ENCODE results near the gene JAK2. TPM values are rescaled to one million over a fixed set of nuclear protein-coding genes. Genes with fewer than 3 reads are reported as not detected.
A peak's percentile ranks its signal among the peaks of the same experiment; 100 is the strongest.

JAK2 gene
- total RNA-seq, 5 donors from 2014 or later (not counting 1 experiment from before 2014, with no cell fraction given) = 12.6 to 16.2 (median 15.0) TPM

DNA sequence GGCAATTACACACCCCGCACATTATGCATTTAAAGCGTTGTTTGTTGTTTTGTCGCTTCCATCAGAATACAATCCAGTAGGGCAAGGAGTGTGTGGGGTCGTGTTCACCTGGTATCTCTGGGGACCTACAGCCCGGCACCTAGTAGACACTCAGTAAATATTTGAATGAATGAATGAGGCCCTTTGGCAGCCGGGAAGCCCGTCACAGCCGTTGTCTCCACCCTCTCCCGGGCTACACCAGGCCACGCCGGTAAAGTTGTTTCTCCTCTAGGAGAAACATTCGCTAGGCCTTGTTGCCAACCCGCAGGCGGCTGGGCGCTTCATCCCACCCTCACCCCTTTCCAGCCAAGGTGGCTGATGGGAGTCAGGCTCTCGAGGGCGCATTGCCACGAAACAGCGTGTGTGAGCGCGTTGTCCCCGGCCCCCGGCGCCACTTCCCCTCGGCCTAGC is 876 bp upstream of the JAK2 start:
- no peak for ATAC-seq (replicated peaks in 1 of 4)
- Mint-ChIP-seq H3K4me3 (peak overlapping the region; percentile 87 to 89 (median 87)), H3K9me3 (no peaks in the 10 kb centered on the region), H3K27me3 (no peaks in the 10 kb centered on the region), H3K4me1 (peaks cover 24 to 27% (median 27%) of the 10 kb centered on the region in 3 donors), H3K27ac (peak overlapping the region; percentile 87 to 89), H3K36me3 (no peaks in the 10 kb centered on the region)
- H3K4me1 ChIP-seq (ENCODE audit: control insufficient read depth in 1 of 2, extremely low read depth in 1 of 2, insufficient read depth in 2 of 2, low read length in 2 of 2) = peaks cover 17 to 25% of the 10 kb centered on the region in 2 experiments
- peak overlapping the region; percentile 57 to 79 for H3K4me3 ChIP-seq (ENCODE audit: control insufficient read depth in 1 of 2, extremely low read depth in 1 of 2, low read length in 1 of 2)
- H3K27ac ChIP-seq (ENCODE audit: low read length) = peak overlapping the region; percentile 35
- H3K27me3 ChIP-seq (replicated peaks in 1 of 2; ENCODE audit: control insufficient read depth in 2 of 2, extremely low read depth in 1 of 2, insufficient read depth in 2 of 2, low read length in 1 of 2) = no peaks in the 10 kb centered on the region
- WGBS (ENCODE audit: insufficient coverage) = 3% methylated on average over 5 of the region's 25 CpGs
- ChIA-PET CTCF (interaction anchor here in 1 of 2 donors (1.0 kb wide), 1 partner anchor 190 kb away, joined by 3 read pairs; no protein-coding TSS in a partner anchor), POLR2A (no interaction called here)
- no peaks in the 10 kb centered on the region for H3K9me3 ChIP-seq
- peak in 3 of 35 experiments; percentile 1 to 6 (median 1) for DNase-seq
- no peaks in the 10 kb centered on the region for H3K36me3 ChIP-seq (ENCODE audit: control insufficient read depth in 2 of 2, extremely low read depth in 1 of 2, insufficient read depth in 1 of 2, low read length in 1 of 2)

DNA sequence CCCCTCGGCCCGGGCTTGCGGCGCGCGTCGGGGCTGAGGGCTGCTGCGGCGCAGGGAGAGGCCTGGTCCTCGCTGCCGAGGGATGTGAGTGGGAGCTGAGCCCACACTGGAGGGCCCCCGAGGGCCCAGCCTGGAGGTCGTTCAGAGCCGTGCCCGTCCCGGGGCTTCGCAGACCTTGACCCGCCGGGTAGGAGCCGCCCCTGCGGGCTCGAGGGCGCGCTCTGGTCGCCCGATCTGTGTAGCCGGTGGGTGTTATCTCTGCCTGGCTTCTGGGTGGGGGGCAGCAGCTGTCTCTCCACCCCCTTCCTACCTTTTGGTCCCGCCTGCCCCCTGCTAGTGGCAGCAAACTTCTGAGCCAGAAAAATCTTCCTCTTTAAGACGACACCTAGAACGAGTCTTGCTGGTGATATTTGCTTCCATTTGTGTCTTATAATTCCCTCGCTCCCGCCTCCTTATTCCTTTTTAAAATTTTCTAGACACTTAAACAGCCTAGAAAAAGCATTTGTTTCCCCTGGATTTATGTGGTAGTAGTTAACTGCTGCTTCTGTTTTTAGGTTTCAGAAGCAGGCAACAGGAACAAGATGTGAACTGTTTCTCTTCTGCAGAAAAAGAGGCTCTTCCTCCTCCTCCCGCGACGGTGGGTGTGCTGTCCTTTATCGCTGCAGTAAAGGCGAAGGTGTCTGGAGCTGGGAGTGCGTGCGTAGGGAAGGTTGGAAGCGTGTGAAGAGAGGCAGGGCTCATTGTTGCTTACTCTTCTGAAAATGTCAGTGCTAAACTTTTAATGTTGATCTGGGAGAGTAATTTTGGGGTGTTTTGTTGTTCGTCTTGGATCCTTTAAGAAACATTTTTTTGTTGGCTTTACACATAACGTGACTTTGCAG is 554 bp downstream of the JAK2 start:
- H3K4me1 Mint-ChIP-seq = peaks cover 24 to 27% (median 27%) of the 10 kb centered on the region in 3 donors
- under 1% methylated on average over 19 of the region's 42 CpGs for WGBS (ENCODE audit: insufficient coverage)
- no peaks in the 10 kb centered on the region for H3K36me3 ChIP-seq (ENCODE audit: control insufficient read depth in 2 of 2, extremely low read depth in 1 of 2, insufficient read depth in 1 of 2, low read length in 1 of 2)
- peak overlapping the region; percentile 33 for H3K27ac ChIP-seq (ENCODE audit: low read length)
- H3K27me3 Mint-ChIP-seq = no peaks in the 10 kb centered on the region
- H3K27ac Mint-ChIP-seq = peak overlapping the region; percentile 84 to 92
- H3K4me3 ChIP-seq (ENCODE audit: control insufficient read depth in 1 of 2, extremely low read depth in 1 of 2, low read length in 1 of 2) = peak overlapping the region; percentile 57 to 79
- ChIA-PET POLR2A (interaction anchor here in 1 of 2 donors (0.9 kb wide), 1 partner anchor 464 kb away, joined by 3 read pairs; no protein-coding TSS in a partner anchor), CTCF (interaction anchor here (0.9 to 4.4 kb wide), 4 partner anchors 223 to 464 kb away, joined by 3 to 30 read pairs (median 6); partner anchors contain the start of gene CD274 (in 1 of the 2))
- H3K36me3 Mint-ChIP-seq = no peaks in the 10 kb centered on the region
- H3K27me3 ChIP-seq (replicated peaks in 1 of 2; ENCODE audit: control insufficient read depth in 2 of 2, extremely low read depth in 1 of 2, insufficient read depth in 2 of 2, low read length in 1 of 2) = no peaks in the 10 kb centered on the region
- peak in 16 of 35 experiments; percentile 2 to 47 (median 10) for DNase-seq
- no peaks in the 10 kb centered on the region for H3K9me3 Mint-ChIP-seq
- ATAC-seq (replicated peaks in 1 of 4) = peak in 2 of 4 experiments; percentile 7 to 24
- no peaks in the 10 kb centered on the region for H3K9me3 ChIP-seq
- peaks cover 17 to 25% of the 10 kb centered on the region in 2 experiments for H3K4me1 ChIP-seq (ENCODE audit: control insufficient read depth in 1 of 2, extremely low read depth in 1 of 2, insufficient read depth in 2 of 2, low read length in 2 of 2)
- H3K4me3 Mint-ChIP-seq = peak overlapping the region; percentile 87 to 89 (median 87)

DNA sequence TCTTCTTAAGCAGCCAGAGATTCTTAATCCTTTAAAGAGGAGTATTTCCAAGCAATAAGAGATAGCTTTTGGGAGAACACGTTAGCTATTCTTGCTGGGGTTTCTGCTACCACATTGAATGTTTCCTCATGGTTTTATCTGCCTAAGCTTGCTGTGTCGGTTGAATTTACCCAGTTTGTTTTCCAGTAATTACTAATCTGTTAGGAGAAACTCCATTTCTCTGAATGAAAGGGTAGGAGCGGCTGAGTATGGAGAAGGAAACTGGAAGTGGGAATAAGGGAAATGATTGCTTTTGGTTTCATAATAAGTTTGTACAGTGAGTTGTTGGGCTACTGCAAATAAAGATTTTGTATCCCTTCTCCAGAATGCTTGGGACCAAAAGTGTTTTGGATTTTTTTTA is 1.2 kb downstream of the JAK2 start:
- Histone ChIP-seq H3K36me3 (ENCODE audit: control insufficient read depth in 2 of 2, extremely low read depth in 1 of 2, insufficient read depth in 1 of 2, low read length in 1 of 2) (no peaks in the 10 kb centered on the region), H3K4me3 (ENCODE audit: control insufficient read depth in 1 of 2, extremely low read depth in 1 of 2, low read length in 1 of 2) (peak overlapping the region in 1 of 2 donors; percentile 57), H3K4me1 (ENCODE audit: control insufficient read depth in 1 of 2, extremely low read depth in 1 of 2, insufficient read depth in 2 of 2, low read length in 2 of 2) (peaks cover 17 to 25% of the 10 kb centered on the region in 2 experiments), H3K9me3 (no peaks in the 10 kb centered on the region), H3K27ac (ENCODE audit: low read length) (no peak overlapping the region), H3K27me3 (replicated peaks in 1 of 2; ENCODE audit: control insufficient read depth in 2 of 2, extremely low read depth in 1 of 2, insufficient read depth in 2 of 2, low read length in 1 of 2) (no peaks in the 10 kb centered on the region)
- Mint-ChIP-seq H3K27ac (peak overlapping the region; percentile 84 to 92), H3K27me3 (no peaks in the 10 kb centered on the region), H3K4me3 (peak overlapping the region; percentile 87 to 89 (median 87)), H3K4me1 (peaks cover 24 to 27% (median 27%) of the 10 kb centered on the region in 3 donors), H3K36me3 (no peaks in the 10 kb centered on the region), H3K9me3 (no peaks in the 10 kb centered on the region)
- DNase-seq (no peak), ATAC-seq (replicated peaks in 1 of 4) (no peak)
- POLR2A ChIA-PET = no interaction called here
- CTCF ChIA-PET = interaction anchor here (0.9 to 4.4 kb wide), 5 partner anchors 9 to 227 kb away, joined by 3 to 30 read pairs (median 3); no protein-coding TSS in a partner anchor
- WGBS (ENCODE audit: insufficient coverage) = 0% methylated on average over 1 of the region's 3 CpGs

DNA sequence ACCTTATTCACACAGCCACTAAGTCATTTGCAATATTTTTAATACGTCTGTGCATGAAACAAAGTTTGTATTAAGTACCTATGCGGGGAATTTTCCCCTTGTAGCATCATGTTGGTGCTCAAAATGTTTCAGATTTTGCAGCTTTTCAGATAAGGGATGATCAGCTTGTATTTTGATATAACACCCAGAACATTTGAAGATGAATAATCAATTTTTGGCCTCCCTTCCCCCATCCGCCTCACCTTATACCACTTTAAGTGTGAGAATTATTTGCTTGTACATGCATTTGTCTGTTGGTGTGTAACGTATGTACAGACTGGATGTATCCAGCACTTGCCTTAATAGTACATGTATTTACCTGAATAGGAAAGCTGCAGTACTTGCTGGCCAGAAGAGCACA is 1.7 kb downstream of the JAK2 start:
- POLR2A ChIA-PET = interaction anchor here in 1 of 2 donors (0.5 kb wide), 1 partner anchor 387 kb away, joined by 5 read pairs; no protein-coding TSS in a partner anchor
- Histone ChIP-seq H3K4me3 (ENCODE audit: control insufficient read depth in 1 of 2, extremely low read depth in 1 of 2, low read length in 1 of 2) (no peak overlapping the region), H3K4me1 (ENCODE audit: control insufficient read depth in 1 of 2, extremely low read depth in 1 of 2, insufficient read depth in 2 of 2, low read length in 2 of 2) (peaks cover 17 to 25% of the 10 kb centered on the region in 2 experiments), H3K27me3 (replicated peaks in 1 of 2; ENCODE audit: control insufficient read depth in 2 of 2, extremely low read depth in 1 of 2, insufficient read depth in 2 of 2, low read length in 1 of 2) (no peaks in the 10 kb centered on the region), H3K9me3 (no peaks in the 10 kb centered on the region), H3K27ac (ENCODE audit: low read length) (no peak overlapping the region), H3K36me3 (ENCODE audit: control insufficient read depth in 2 of 2, extremely low read depth in 1 of 2, insufficient read depth in 1 of 2, low read length in 1 of 2) (peaks cover 0 to under 1% of the 10 kb centered on the region in 2 donors)
- DNase-seq (no peak), ATAC-seq (replicated peaks in 1 of 4) (no peak)
- no CpG with 5 or more reads among the region's 4 CpGs for WGBS (ENCODE audit: insufficient coverage)
- H3K27me3 Mint-ChIP-seq = no peaks in the 10 kb centered on the region
- peaks cover 3% of the 10 kb centered on the region for H3K36me3 Mint-ChIP-seq
- H3K4me3 Mint-ChIP-seq = peak overlapping the region; percentile 87 to 89 (median 87)
- H3K27ac Mint-ChIP-seq = no peak overlapping the region
- H3K9me3 Mint-ChIP-seq = no peaks in the 10 kb centered on the region
- H3K4me1 Mint-ChIP-seq = peaks cover 28 to 30% (median 29%) of the 10 kb centered on the region in 3 donors
- CTCF ChIA-PET = interaction anchor here (0.7 to 4.4 kb wide), 10 partner anchors 9 to 249 kb away, joined by 3 to 30 read pairs (median 3); no protein-coding TSS in a partner anchor

DNA sequence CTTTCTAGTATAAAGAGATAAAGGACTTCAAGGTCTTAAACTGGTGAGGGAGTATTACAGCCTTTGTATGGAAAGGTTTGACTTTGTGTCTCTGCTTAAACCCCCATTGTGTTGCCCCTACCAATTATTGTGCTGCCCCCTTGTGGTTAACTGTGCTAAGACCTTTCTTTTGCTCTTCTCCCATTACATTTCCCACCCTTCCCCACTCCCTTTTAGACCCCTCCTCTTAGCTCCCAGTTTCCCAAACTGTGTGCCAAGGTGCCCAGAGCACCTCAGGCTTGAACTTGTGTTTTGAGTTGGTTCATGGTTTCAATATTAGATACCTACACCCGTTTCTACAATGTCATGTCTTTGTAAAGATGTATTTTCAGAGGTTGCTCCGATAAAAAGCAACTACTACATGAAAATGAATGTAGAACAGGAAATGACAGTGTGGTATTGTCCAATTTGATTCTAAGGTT is 2.9 kb downstream of the JAK2 start:
- peaks cover 36 to 42% (median 37%) of the 10 kb centered on the region in 3 donors for H3K4me1 Mint-ChIP-seq
- no peaks in the 10 kb centered on the region for H3K27me3 ChIP-seq (replicated peaks in 1 of 2; ENCODE audit: control insufficient read depth in 2 of 2, extremely low read depth in 1 of 2, insufficient read depth in 2 of 2, low read length in 1 of 2)
- H3K4me3 Mint-ChIP-seq = no peak overlapping the region
- ChIA-PET POLR2A (interaction anchor here (0.6 to 0.7 kb wide), 3 partner anchors 60 to 641 kb away, joined by 3 to 10 read pairs (median 4); partner anchors contain the start of gene RIC1 (in 1 of the 2)), CTCF (interaction anchor here (0.5 to 4.4 kb wide), 25 partner anchors 8 to 1597 kb away, joined by 3 to 30 read pairs (median 4); partner anchors contain the start of gene RCL1 (in 1 of the 2))
- H3K36me3 Mint-ChIP-seq = peaks cover 15% of the 10 kb centered on the region
- no CpG with 5 or more reads among the region's 2 CpGs for WGBS (ENCODE audit: insufficient coverage)
- no peak overlapping the region for H3K27ac ChIP-seq (ENCODE audit: low read length)
- H3K36me3 ChIP-seq (ENCODE audit: control insufficient read depth in 2 of 2, extremely low read depth in 1 of 2, insufficient read depth in 1 of 2, low read length in 1 of 2) = peaks cover 4 to 5% of the 10 kb centered on the region in 2 donors
- H3K9me3 Mint-ChIP-seq = peaks cover 0 to 6% (median 0%) of the 10 kb centered on the region in 3 donors
- peaks cover 17 to 25% of the 10 kb centered on the region in 2 experiments for H3K4me1 ChIP-seq (ENCODE audit: control insufficient read depth in 1 of 2, extremely low read depth in 1 of 2, insufficient read depth in 2 of 2, low read length in 2 of 2)
- no peak overlapping the region for H3K27ac Mint-ChIP-seq
- ATAC-seq (replicated peaks in 1 of 4) (no peak), DNase-seq (peak in 33 of 35 experiments; percentile 6 to 80 (median 25))
- H3K4me3 ChIP-seq (ENCODE audit: control insufficient read depth in 1 of 2, extremely low read depth in 1 of 2, low read length in 1 of 2) = no peak overlapping the region
- H3K9me3 ChIP-seq = no peaks in the 10 kb centered on the region
- H3K27me3 Mint-ChIP-seq = no peaks in the 10 kb centered on the region

DNA sequence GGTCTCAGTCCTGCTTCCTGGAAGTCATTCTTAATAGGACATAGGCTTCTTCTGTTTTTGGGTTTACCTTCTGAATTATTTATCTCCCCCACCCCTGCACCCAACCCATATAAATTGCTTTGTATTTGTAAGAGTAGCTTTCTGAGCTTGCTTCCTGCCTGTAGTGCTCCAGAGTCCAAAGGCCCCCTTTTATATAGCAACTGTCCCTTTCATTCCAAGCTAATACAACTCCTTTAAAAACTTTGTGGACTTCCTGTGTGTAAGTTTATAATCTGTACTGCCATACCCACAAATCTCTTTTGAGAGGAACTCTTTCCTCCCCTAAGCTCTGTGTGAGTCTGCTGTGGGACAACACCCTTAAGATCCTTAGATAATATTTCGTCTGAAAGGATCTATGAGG is 7.8 kb downstream of the JAK2 start:
- CTCF ChIA-PET = interaction anchor here (0.6 to 1.2 kb wide), 2 partner anchors 10 to 608 kb away, joined by 3 read pairs; no protein-coding TSS in a partner anchor
- ATAC-seq (replicated peaks in 1 of 4) = no peak
- no CpG with 5 or more reads among the region's 1 CpG for WGBS (ENCODE audit: insufficient coverage)
- Histone ChIP-seq H3K9me3 (no peaks in the 10 kb centered on the region), H3K27ac (ENCODE audit: low read length) (no peak overlapping the region), H3K4me1 (ENCODE audit: control insufficient read depth in 1 of 2, extremely low read depth in 1 of 2, insufficient read depth in 2 of 2, low read length in 2 of 2) (peaks cover 3 to 6% of the 10 kb centered on the region in 2 experiments), H3K27me3 (replicated peaks in 1 of 2; ENCODE audit: control insufficient read depth in 2 of 2, extremely low read depth in 1 of 2, insufficient read depth in 2 of 2, low read length in 1 of 2) (no peaks in the 10 kb centered on the region), H3K4me3 (ENCODE audit: control insufficient read depth in 1 of 2, extremely low read depth in 1 of 2, low read length in 1 of 2) (no peak overlapping the region), H3K36me3 (ENCODE audit: control insufficient read depth in 2 of 2, extremely low read depth in 1 of 2, insufficient read depth in 1 of 2, low read length in 1 of 2) (peaks cover 4 to 11% of the 10 kb centered on the region in 2 donors)
- no peaks in the 10 kb centered on the region for H3K27me3 Mint-ChIP-seq
- no peak for DNase-seq
- POLR2A ChIA-PET = no interaction called here
- peak overlapping the region in 1 of 2 donors; percentile 11 for H3K27ac Mint-ChIP-seq
- H3K36me3 Mint-ChIP-seq = peaks cover 39% of the 10 kb centered on the region
- peaks cover 0 to 11% (median 0%) of the 10 kb centered on the region in 3 donors for H3K9me3 Mint-ChIP-seq
- peaks cover 31 to 38% (median 38%) of the 10 kb centered on the region in 3 donors for H3K4me1 Mint-ChIP-seq
- H3K4me3 Mint-ChIP-seq = no peak overlapping the region

Data from T-cell (primary cell).